GM12801 (cell line): ENCODE measurements around the gene CORO7.

Experiments used
- CTCF ChIP-seq: IDR thresholded peaks from one replicate; pipeline ENCODE4 v1.5.1; 2011; ENCODE audit warnings: control low read depth; ENCODE audit not compliant: insufficient read length; ENCODE audit errors: extremely low read depth

Gene CORO7

DNA sequence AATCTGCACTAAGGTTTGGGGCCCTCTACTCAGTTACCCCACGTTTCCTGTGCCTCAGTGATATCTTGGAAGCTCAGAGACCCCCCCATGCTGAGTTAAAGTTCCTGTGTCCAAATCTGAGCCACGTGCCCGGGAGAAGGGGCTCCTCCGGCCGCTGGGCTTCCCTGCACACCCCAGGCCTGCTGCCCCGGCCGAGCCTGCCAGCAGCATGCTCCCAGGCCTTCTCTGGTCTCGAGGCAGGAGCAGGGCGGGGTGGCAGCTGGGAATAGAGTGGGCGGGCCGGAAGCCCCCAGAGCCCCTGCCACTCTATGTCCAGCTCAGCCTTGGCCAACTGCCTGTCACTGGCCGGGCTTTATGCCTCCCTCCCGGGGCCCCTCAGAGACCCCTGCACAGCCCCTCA lies 50.4 kb downstream of the CORO7 start:
- no peak for TF ChIP-seq CTCF

GRCh38 chr16:4365615-4366014 lies 50.8 kb downstream of the CORO7 start:
- TF ChIP-seq CTCF: no peak

DNA sequence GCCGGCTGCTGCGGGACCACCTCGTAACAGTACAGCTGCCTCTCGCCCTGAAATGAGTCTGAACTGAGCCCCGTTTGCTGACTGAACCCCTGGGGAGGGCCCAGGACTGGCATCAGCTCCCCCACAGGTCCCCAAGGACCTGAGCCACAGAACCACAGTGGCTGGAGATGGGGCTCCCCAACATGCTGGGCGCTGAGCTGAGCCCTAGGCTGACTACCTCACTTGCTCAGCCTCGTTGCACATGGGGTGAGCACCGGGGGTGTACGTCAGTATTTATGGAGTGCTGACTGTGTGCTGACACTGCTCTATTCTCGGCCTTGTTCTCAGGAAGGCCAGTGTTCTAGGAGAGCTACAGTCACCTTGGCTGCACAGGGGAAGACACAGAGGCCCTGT lies 51.4 kb downstream of the CORO7 start:
- no peak for TF ChIP-seq CTCF

- TF ChIP-seq CTCF: no peak
Observed at GRCh38 chr16:4364196-4365013, 52.0 kb downstream of the CORO7 start.

DNA sequence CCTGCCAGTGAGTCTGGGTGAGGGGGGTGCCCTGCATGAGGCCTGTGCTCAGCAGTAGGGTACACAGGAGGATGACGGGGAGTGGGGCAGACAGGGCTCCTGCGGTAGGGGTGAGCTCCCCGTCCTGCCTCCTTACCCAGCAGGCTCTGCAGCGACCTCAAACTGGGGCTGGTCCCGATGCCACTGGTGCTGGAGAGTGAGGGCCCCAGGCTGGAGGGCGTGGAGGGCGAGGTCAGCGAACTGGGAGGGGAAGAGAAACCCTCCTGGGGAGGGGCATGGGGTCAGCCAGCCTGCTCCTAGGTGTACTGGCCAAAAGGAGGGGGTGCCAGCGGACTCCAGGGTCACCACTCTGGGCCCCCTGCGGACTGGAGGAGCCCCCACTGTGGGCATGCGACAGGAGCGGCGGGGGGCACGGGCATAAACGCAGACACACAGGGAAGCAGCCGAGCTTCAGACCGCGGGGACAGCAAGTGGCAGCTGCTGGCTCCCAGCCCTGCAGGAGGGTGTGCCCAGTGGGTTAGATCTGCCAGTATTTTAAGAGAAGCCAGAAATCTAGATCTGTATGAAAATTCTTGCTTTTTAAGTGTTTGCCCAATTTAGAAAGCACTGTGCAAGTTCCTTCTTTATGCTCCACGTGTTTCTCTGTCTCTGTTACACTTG lies 53.8 kb downstream of the CORO7 start:
- TF ChIP-seq CTCF: no peak

GRCh38 chr16:4361944-4362311 lies 54.5 kb downstream of the CORO7 start:
- no peak for TF ChIP-seq CTCF

- no peak for TF ChIP-seq CTCF
Observed at GRCh38 chr16:4361033-4361943, 55.1 kb downstream of the CORO7 start.
